Transverse colon (tissue), 4 donors: ENCODE data around the gene SLIT3. TPM values are rescaled to one million over a fixed set of nuclear protein-coding genes. Genes with fewer than 3 reads are reported as not detected.

ENCODE experiments used
- DNase-seq: peaks from one replicate; pipeline ENCODE4 v3.0.0-alpha.2; 2019
- H3K27ac ChIP-seq, 4 donors: fragments of 200-600 bp; sonication (generic); 2 replicates each; pipeline ENCODE4 v1.5.1; 2016 to 2018; ENCODE audit warnings: inconsistent platforms in 4 of 4
- H3K27me3 ChIP-seq: fragments of 200-600 bp; sonication (generic); 2 replicates; pipeline ENCODE4 v1.5.1; 2017; ENCODE audit warnings: inconsistent platforms
- H3K36me3 ChIP-seq, 4 donors: fragments of 200-600 bp; sonication (generic); 2 replicates each; pipeline ENCODE4 v1.5.1; 2017 to 2019; ENCODE audit warnings: inconsistent platforms in 4 of 4
- H3K4me1 ChIP-seq, 4 donors: fragments of 200-600 bp; sonication (generic); 2 replicates each; pipeline ENCODE4 v1.5.1; 2017 to 2020; ENCODE audit warnings: inconsistent platforms in 4 of 4
- H3K4me3 ChIP-seq, 4 donors: fragments of 200-600 bp; sonication (generic); 1 replicate in 1 of 4; 2 replicates in 3 of 4; pipeline versions ENCODE4 v1.5.1 to v1.6.1; 2017 to 2019; ENCODE audit warnings: inconsistent platforms in 4 of 4
- H3K9me3 ChIP-seq, 2 donors: fragments of 200-600 bp; sonication (generic); 2 replicates each; pipeline ENCODE4 v1.5.1; 2017 to 2019; ENCODE audit warnings: inconsistent platforms in 2 of 2
- CTCF ChIP-seq, 5 experiments: fragments of 200-600 bp in 3 of 5; fragments of 450-650 bp in 2 of 5; sonication (generic) in 3 of 5; IDR thresholded peaks; 1 replicate in 2 of 5; 2 replicates in 3 of 5; pipeline ENCODE4 v1.5.1; 2016 to 2017; ENCODE audit warnings: antibody characterized with exemption in 5 of 5, inconsistent platforms in 3 of 5, mild to moderate bottlenecking in 2 of 5, moderate library complexity in 1 of 5
- EP300 ChIP-seq: sonication (generic); formaldehyde crosslinking; IDR thresholded peaks from one replicate; pipeline ENCODE4 v1.6.1; 2017; ENCODE audit warnings: antibody characterized with exemption, low read depth
- POLR2A ChIP-seq: fragments of 450-650 bp; IDR thresholded peaks from one replicate; pipeline ENCODE4 v1.6.1; 2016; ENCODE audit warnings: antibody characterized with exemption, mild to moderate bottlenecking, moderate library complexity
- POLR2AphosphoS5 ChIP-seq, 3 donors: sonication (generic); formaldehyde crosslinking; IDR thresholded peaks; one replicate each; pipeline ENCODE4 v1.6.1; 2016; ENCODE audit warnings: antibody characterized with exemption in 3 of 3
- WGBS, 2 donors: methylation state at CpG; one replicate each; pipeline ENCODE4 v1.1.5; 2018; ENCODE audit warnings: low coverage in 1 of 2; 5-methylcytosine and 5-hydroxymethylcytosine counted together
- in situ Hi-C, 4 donors: fragments of 200-750 bp; cut with MboI; loops; one replicate each; pipeline versions ENCODE4 v1.15.0 to v1.15.1; 2017; ENCODE audit warnings: low sequenced_read_pairs in 3 of 4, low pct_ligation_motif_present in 1 of 4, low pct_unique_long_range_greater_than_20kb in 1 of 4
- intact Hi-C: fragments of 100-400 bp; cut with DNase I; formaldehyde crosslinking; loops from one replicate; pipeline ENCODE4 v1.15.1; 2023; ENCODE audit warnings: low total_unique reads
- total RNA-seq, 4 donors: library from RNA; depleted of rRNA; stranded (reverse); fragments of >200 nt; gene quantifications; one replicate each; pipeline ENCODE4 v1.1.0, GENCODE V29; 2016

The SLIT3 gene
- total RNA-seq, 4 donors from 2014 or later = 6.7 to 60.5 (median 9.6) TPM

- in situ Hi-C loops = loop anchor here in 2 of 4 donors (25.0 kb wide), 3 partner anchors 292 to 567 kb away; partner anchors contain the start of gene SLIT3 (in 1 of the 2)
- H3K9me3 ChIP-seq = no peaks in the 10 kb centered on the region
- intact Hi-C loops = loop anchor here (1.0 kb wide), 1 partner anchor 131 kb away; no protein-coding TSS in a partner anchor
Observed at GRCh38 chr5:168995024-168995423, 305.9 kb downstream of the SLIT3 start.

GRCh38 chr5:168992687-168993086, 308.3 kb downstream of the SLIT3 start:
- H3K4me1 ChIP-seq = peaks cover 0 to 3% (median 0%) of the 10 kb centered on the region in 4 donors
- intact Hi-C loops = no loop called here
- H3K9me3 ChIP-seq = no peaks in the 10 kb centered on the region
- no peak overlapping the region for H3K4me3 ChIP-seq
- WGBS, 2 donors = 79 to 81% methylated on average over 10 to 11 of the region's 11 CpGs
- peaks cover 11% of the 10 kb centered on the region for H3K27me3 ChIP-seq
- DNase-seq = no peak
- in situ Hi-C loops = loop anchor here in 2 of 4 donors (25.0 kb wide), 3 partner anchors 295 to 570 kb away; partner anchors contain the start of gene SLIT3 (in 1 of the 2)
- H3K36me3 ChIP-seq = no peaks in the 10 kb centered on the region
- TF ChIP-seq EP300 = no peak
- no peak for TF ChIP-seq POLR2A
- no peak for TF ChIP-seq POLR2AphosphoS5 (IDR thresholded peaks at IDR 0.05)
- TF ChIP-seq CTCF (IDR thresholded peaks at IDR 0.05) = no peak
- no peak overlapping the region for H3K27ac ChIP-seq

More at GRCh38 chr5:168995024-168995423, 305.9 kb downstream of the SLIT3 start:
- no peak overlapping the region for H3K4me3 ChIP-seq
- no peaks in the 10 kb centered on the region for H3K36me3 ChIP-seq
- H3K27me3 ChIP-seq = no peaks in the 10 kb centered on the region
- TF ChIP-seq CTCF (IDR thresholded peaks at IDR 0.05) (no peak), POLR2AphosphoS5 (IDR thresholded peaks at IDR 0.05) (no peak), POLR2A (no peak), EP300 (no peak)
- no peak overlapping the region for H3K27ac ChIP-seq
- DNase-seq = no peak
- whole genome bisulfite sequencing, 2 donors = 50 to 81% methylated on average over 1 to 3 of the region's 3 CpGs
- no peaks in the 10 kb centered on the region for H3K4me1 ChIP-seq

- Histone ChIP-seq H3K4me3 (no peak overlapping the region), H3K4me1 (peaks cover 0 to 4% (median 0%) of the 10 kb centered on the region in 4 donors), H3K27me3 (peaks cover 11% of the 10 kb centered on the region), H3K9me3 (no peaks in the 10 kb centered on the region), H3K27ac (no peak overlapping the region), H3K36me3 (no peaks in the 10 kb centered on the region)
- TF ChIP-seq EP300 (no peak), CTCF (IDR thresholded peaks at IDR 0.05) (no peak), POLR2AphosphoS5 (IDR thresholded peaks at IDR 0.05) (no peak), POLR2A (no peak)
- intact Hi-C loops (no loop called here), in situ Hi-C loops (loop anchor here in 2 of 4 donors (25.0 kb wide), 3 partner anchors 295 to 570 kb away; partner anchors contain the start of gene SLIT3 (in 1 of the 2))
- WGBS, 2 donors = 85 to 91% methylated on average over 5 of the region's 5 CpGs
- no peak for DNase-seq
Observed at GRCh38 chr5:168992016-168992415, 308.9 kb downstream of the SLIT3 start.

- Histone ChIP-seq H3K4me1 (peaks cover 0 to 4% (median 0%) of the 10 kb centered on the region in 4 donors), H3K9me3 (no peaks in the 10 kb centered on the region), H3K27me3 (peaks cover 11% of the 10 kb centered on the region), H3K27ac (no peak overlapping the region), H3K36me3 (no peaks in the 10 kb centered on the region), H3K4me3 (no peak overlapping the region)
- WGBS, 2 donors = 90% methylated on average over 2 of the region's 2 CpGs; no CpG with 5 or more reads in 1 of the 2 donors
- intact Hi-C loops = no loop called here
- in situ Hi-C loops = loop anchor here in 2 of 4 donors (25.0 kb wide), 3 partner anchors 296 to 571 kb away; partner anchors contain the start of gene SLIT3 (in 1 of the 2)
- DNase-seq = no peak
- TF ChIP-seq POLR2AphosphoS5 (IDR thresholded peaks at IDR 0.05) = no peak
- TF ChIP-seq CTCF (IDR thresholded peaks at IDR 0.05) = no peak
- TF ChIP-seq EP300 = no peak
- TF ChIP-seq POLR2A = no peak
Observed at GRCh38 chr5:168991311-168991710, 309.6 kb downstream of the SLIT3 start.
